Thyroid gland (tissue), 4 donors: ENCODE measurements around the gene MKNK2.

Source experiments
- POLR2A ChIP-seq, 2 donors: fragments of 450-650 bp; IDR thresholded peaks; one replicate each; pipeline ENCODE4 v1.6.1; 2017; ENCODE audit warnings: antibody characterized with exemption in 2 of 2, mild to moderate bottlenecking in 2 of 2, moderate library complexity in 1 of 2
- TF ChIP-seq, protein P1 (sequence below), 6 experiments: fragments of 200-600 bp in 3 of 6; fragments of 450-650 bp in 3 of 6; sonication (generic) in 3 of 6; IDR thresholded peaks; one replicate each; pipeline ENCODE4 v1.5.1; 2016 to 2019; ENCODE audit warnings: antibody characterized with exemption in 6 of 6, mild to moderate bottlenecking in 2 of 6, inconsistent platforms in 1 of 6, moderate library complexity in 1 of 6

DNA sequence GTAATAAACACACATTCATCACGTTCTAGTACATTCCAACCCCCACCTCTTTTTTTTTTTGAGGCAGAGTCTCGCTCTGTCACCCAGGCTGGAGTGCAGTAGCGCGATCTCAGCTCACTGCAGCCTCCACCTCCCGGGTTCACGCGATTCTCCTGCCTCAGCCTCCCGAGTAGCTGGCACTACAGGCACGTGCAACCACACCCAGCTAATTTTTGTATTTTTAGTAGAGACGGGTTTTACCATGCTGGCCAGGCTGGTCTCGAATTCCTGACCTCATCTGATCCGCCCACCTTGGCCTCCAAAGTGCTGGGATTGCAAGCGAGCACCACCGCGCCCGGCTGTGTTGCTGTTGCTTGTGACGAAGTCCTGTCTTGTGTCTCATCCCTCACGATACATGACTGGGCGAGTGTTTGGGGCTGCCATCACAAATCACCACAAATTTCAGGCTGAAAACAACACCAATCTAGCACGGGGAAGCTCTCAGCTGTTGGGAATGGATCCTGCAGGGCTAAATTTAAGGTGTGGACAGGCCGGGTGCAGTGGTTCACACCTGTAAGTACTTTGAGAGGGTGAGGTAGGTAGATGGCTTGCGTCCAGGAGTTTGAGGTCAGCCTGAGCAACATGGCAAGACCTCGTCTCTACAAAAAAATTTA lies 29.4 kb upstream of the MKNK2 start:
- TF ChIP-seq, protein P1, sequence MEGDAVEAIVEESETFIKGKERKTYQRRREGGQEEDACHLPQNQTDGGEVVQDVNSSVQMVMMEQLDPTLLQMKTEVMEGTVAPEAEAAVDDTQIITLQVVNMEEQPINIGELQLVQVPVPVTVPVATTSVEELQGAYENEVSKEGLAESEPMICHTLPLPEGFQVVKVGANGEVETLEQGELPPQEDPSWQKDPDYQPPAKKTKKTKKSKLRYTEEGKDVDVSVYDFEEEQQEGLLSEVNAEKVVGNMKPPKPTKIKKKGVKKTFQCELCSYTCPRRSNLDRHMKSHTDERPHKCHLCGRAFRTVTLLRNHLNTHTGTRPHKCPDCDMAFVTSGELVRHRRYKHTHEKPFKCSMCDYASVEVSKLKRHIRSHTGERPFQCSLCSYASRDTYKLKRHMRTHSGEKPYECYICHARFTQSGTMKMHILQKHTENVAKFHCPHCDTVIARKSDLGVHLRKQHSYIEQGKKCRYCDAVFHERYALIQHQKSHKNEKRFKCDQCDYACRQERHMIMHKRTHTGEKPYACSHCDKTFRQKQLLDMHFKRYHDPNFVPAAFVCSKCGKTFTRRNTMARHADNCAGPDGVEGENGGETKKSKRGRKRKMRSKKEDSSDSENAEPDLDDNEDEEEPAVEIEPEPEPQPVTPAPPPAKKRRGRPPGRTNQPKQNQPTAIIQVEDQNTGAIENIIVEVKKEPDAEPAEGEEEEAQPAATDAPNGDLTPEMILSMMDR (IDR thresholded peaks at IDR 0.05) = no peak
- no peak for TF ChIP-seq POLR2A (IDR thresholded peaks at IDR 0.05)
